ENCODE results near the gene WDR70.

WDR70 gene

DNA sequence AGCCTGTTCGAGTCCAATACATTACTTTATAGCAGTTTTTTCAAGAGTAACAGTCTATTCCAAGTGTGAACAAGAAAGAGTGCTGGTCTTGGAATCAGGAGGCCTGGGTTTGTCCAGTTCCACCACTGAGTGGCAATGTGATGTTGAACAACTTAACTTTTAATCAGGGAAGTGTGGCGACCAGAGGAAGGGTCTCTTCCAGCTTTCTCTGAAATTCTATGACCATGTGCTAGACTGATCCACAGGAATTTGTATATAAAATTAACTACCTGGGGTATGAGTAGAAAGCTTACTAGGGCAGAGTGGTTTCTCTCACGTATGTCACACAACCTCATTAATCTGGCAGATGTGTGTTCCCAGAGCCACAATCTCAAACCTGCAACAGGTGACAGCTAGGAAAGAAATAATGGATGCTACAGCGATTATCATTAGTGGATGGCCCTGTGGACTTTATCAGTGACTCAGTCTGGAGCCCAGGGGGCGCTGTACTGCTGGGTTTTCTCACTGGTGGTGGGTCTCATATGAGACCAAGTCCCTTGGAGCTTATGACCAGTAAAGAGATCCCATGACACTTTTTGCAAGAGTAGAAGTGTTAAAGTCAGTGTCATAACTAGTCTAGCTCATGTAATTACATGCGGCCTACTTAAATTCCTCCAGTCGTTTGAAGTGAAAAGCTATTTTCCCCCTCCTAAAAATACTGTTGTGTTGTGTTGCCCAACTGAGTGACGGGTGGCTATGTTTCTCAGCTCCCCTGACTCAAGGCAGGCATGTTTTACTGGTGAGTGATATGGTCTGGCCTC lies 344.2 kb downstream of the WDR70 start:
- DNase-seq (ENCODE audit: low spot score) = no peak

DNA sequence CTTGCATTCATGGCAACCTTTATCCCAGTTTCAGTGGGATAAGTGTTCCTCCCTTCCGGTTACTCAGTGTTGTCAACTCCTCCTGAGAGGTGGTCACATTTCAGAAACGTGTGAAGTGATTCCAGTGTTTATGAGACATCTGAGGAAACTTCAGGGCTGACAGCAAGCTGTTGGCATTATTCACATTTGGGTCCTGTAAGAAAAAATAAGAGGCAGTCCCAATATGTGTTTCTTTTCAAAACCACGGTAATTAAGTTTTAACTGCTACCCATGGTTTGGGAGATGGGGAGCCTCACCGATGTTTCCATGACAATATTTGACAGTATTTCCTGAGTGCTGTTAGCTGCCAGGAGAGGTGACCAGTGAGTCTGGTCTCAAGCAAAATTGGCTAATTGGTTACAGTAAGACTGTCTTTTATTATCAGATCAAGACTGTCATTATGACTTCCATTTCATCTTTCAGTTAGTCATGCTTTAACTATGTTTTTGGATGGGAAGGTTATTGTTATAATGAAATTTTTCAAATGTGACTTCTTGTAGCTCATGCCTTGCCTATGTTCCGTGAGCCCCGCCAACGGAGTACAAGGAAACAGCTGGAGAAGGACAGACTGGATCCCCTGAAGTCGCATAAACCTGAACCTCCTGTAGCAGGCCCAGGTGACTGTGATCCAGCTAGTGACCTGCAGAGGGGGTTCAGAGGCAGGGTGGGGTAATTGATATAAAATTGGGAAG lies 345.4 kb downstream of the WDR70 start:
- no peak for DNase-seq (ENCODE audit: low spot score)

GRCh38 chr5:37725185-37725584 lies 346.1 kb downstream of the WDR70 start:
- DNase-seq (ENCODE audit: low spot score) = no peak

DNA sequence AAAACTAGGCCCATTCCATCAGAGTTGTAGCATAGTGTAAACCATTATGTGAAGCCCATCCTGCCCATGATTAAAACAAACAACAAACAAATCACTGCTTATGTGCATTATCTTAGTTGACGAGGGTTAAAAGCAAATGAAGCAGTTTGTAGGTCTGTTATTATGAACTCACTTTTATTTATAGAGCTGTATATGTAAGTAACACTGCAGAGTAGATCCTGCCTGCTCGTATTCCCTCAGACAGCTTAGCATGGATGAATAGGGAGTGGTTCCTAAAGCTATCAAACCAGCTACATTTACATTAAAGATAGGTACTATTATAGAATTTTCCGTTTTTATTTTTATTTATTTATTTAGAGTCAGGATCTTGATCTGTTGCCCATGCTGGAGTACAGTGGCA lies 348.1 kb downstream of the WDR70 start:
- DNase-seq (ENCODE audit: low spot score) = no peak

DNA sequence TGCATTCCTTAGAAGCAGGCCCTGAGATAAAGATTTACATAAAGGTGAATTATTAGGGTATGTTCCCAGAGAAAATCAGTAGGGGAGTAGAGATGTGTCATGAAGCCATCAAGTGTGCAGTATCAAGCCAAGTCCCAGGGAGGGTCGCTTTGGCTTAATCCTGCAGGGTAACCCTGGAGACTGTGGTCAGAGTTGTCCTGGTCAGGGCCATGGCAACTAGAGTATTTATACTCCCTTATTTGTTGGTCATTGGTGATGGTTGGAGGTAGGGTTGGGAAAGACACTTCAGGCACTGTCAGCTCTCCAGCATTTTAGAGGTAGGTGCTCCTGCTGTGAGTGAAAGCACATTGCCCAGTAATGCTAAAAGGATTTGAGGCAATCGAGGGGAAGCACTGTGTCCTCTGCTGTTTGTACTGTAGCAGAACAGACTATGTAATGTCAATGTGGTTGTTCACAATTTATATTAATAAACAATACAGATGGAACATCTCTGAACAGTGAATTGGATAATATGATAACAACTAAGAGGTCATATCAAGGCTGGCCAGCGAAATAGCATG lies 351.9 kb downstream of the WDR70 start:
- no peak for DNase-seq (ENCODE audit: low spot score)

DNA sequence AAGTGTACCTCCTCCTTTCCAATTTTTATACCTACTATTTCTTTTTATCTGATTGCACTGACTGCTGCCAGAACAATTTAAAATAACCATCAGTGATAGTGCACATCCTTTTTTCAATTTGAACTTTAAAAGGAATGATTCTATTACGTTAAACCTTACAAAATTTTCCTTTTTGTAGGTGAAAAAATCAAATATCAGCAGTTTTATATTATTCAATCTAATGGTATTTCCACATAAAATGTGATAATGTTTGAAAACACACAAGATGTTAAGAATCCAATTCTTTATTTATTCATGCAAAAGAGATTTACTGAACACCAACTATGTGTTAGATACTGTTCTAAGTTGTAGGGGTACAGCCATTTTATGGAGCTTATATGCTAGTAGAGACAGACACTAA lies 355.0 kb downstream of the WDR70 start:
- DNase-seq (ENCODE audit: low spot score) = no peak

GRCh38 chr5:37735649-37736347 lies 356.7 kb downstream of the WDR70 start:
- no peak for DNase-seq (ENCODE audit: low spot score)

GRCh38 chr5:37736397-37736796 lies 357.3 kb downstream of the WDR70 start:
- DNase-seq (ENCODE audit: low spot score) = no peak

DNA sequence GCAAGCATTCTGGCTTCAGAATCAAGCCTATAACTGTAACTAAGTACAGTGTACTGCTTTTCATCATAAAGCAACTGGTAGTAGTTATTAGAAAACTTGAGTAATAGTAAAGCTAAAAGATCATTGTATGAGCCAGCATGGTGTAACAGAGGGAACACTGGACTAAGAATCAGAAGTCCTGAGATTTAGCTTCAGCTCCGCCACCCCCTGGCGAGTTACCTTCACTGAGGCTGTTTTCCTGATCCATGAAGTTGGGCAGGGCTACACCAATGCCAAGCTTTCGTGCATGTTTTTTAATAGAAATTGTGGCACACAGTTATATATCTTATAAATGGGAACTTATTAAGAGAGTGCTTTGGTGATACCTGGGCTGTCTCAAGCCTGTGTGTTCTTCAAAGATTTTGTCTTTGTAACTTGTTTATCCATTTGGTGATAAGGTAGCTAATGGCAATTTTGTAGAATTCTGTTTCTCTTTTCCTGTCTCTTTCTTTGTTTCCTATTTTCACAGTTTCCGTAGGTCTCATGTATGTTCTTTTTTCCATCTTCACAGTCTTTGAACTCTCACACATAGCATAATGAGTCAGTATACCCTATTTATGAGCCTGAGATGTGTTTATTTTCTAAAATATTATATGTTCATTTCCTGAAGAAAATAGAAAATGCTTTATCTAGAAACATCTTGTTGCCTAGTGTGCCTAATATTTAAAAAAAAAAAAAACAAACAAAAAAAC lies 358.4 kb downstream of the WDR70 start:
- DNase-seq (ENCODE audit: low spot score) = no peak

DNA sequence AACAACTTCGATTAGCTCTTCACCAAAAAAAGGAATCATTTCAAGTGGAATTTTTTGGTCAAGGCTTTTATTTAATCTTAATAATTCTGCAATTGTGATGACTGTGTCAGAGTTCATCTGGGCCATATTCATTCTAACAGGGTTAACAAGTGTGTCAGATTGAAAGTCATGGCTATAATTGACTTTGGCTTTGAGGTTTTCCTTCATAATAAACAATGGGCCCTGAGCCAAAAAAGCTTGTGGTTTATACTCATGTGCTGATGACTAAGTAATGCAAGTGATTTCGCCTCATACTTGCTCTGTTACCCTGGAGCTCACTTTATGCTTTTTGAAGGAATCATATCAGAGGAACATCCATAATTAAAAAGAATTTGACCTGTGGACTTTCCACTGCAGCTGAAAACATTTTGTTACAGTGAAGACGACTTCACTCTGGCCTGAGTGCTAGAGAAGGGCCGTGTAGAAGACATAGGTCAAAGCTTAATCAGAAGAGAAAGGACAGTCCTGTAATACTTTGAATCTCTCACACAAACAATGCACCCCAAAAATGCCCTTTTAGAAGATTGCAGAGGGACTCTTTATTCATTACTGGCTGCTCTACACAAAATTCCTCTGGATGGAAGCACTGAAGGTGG lies 359.1 kb downstream of the WDR70 start:
- peak; percentile 51 for DNase-seq (ENCODE audit: low spot score)

DNA sequence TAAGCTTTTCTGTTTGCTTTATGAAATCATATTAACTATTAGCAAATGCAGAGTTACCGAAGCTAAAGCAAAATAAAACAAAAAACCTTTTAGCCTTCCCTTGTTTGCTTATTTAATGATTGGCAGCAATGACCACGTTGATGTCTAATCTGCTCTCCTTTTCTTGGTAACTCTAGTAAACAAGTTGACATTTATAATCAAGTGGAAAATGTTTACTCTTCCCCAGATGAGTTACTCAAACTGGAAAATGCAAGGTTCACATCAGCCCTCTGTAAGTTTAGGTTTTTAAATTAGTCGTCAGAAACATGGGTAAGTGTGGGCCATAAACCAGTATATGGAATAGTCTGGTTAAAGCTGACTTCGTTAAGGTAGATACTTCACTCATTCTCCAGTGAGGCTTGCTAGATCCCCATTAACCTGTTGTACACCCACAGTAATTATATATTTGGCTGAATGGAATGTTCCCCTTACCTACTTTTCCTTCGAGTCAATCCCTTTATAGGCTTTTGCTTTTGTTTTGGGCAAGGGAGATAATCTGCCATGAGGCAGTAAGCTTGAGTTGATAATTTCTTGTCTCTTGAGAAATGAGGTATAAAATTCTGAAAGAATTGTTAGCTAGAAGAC lies 359.9 kb downstream of the WDR70 start:
- no peak for DNase-seq (ENCODE audit: low spot score)

- no peak for DNase-seq (ENCODE audit: low spot score)
These were observed 360.7 kb downstream of the WDR70 start for GRCh38 chr5:37739817-37740261.

DNA sequence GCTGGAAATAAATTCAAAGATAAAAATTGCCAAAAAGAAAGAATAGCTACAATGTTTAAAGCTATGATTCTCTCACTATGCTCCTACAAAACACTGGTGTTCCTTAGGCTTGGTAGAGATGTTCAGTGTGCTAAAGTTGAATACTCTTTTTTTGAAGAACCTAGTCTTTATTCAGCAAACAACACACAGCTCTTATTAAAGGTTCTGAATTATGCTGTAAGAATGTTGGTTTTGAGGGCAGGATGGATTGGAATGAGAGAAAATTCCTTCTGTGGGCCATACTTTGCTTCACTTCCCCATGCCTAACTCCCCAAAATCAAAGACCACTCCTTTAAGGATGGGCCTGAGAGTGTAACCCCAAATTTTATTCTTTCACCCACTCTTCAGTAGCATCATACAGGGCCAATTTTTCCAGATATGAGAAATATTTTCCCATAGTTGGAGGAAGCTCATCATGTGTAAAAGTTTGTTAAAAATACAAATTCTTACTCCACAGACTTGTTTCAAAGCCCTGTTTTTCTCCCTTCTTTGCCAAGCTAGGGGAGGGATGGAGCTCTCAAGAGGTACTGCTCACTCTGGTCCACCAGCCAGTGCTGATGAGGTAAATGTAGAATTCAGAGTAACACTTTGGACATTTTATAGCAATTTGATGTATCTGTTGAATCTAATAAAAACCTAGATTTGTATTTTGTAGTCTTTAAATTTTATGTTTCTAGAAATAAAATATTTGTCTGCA lies 361.4 kb downstream of the WDR70 start:
- DNase-seq (ENCODE audit: low spot score) = no peak

- no peak for DNase-seq (ENCODE audit: low spot score)
These were observed 363.0 kb downstream of the WDR70 start for GRCh38 chr5:37742111-37742510.

DNA sequence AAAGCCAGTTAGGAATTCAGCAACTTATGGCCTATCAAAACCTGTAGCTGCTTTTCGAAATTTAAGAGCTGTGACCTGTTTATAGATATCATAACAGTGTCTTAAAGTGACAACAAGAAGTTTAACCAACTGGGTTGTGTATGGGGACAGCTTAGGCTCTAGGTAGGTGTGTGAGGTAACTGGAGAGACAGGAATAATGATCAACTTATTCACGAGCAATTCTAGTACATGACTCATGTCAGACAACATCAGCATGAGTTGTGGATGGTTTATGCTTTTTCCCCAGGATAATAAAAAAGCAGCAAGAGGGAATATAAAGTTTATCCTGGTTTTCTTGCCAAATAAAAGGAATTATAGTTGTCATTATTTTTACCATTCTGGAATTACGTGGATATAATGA lies 372.1 kb downstream of the WDR70 start:
- DNase-seq (ENCODE audit: low spot score) = no peak

- DNase-seq (ENCODE audit: low spot score) = no peak
These were observed 375.9 kb downstream of the WDR70 start for GRCh38 chr5:37754976-37755375.

DNA sequence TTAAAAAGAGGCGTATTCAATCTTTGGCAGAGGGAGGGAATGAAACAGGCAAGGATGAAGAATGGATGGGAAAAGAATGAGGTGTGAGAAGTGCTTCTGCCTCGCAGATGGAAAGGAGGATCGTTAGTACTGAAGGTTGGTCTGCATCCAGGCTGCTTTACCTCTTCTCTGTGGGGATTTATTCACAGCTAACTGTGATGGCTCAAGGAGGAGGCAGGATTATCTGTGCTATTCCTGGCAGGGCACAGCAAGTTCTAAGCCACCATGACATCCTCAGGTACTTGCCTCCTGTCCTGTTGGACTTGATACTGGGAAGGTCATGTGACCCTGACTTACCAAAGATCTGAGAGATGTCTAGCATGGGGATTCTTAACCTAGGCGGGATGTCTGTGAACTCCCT lies 376.5 kb downstream of the WDR70 start:
- DNase-seq (ENCODE audit: low spot score) = no peak

DNA sequence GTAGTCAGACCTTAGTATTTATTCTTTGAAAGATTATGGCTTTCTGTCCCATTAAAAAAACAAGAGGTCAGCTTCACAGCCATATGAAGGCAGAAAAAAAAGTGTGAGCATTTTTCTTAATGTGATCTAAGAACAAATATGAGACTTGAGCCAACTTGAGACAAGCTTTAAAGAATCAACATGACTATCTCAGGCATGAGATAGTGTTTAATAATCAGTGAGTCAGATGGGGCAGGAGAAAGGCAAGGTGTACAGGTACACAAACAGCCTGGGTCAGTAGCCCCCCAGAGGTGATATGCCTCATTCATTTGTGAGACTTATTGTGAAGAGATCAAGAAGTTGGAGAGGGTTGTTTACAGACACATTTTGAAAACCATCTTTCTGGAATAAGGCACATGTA lies 377.1 kb downstream of the WDR70 start:
- DNase-seq (ENCODE audit: low spot score) = no peak

DNA sequence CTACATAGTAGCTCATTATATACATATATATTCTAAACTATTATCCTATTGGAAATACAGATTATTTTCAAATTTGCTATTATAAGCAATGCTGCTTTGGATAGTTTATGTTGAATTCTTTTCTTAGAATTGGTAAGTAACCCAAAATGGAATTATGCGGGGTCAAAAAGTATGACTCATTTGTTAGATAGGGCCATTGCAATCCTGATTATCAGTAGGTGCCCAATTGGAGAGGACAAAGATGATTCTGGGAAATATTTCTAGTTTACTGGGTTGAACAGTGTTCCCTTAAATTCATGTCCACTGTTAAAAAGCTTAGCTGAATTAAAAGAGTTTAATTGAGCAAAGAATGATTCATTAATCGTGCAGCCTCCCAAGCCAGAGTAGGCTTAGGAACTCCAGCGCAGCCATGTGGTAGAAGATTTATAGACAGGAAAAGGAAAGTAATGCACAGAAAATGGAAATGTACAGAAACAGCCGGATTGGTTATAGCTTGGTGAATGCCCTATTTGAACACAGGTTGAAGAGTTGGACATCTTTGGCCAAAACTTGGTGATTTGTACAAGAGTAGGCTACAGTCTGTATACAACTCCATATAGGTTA lies 379.0 kb downstream of the WDR70 start:
- DNase-seq (ENCODE audit: low spot score) = no peak

- DNase-seq (ENCODE audit: low spot score) = no peak
These were observed 388.1 kb downstream of the WDR70 start for GRCh38 chr5:37767251-37767650.
